Measurements from ENCODE around the gene BTBD2.
"Not testable (repeated sequence)": the region's sequence is repeated elsewhere in the genome, so short reads cannot be mapped to it uniquely, and the experiment has no call there.

BTBD2 gene

GRCh38 chr19:2014731-2015607, 545 bp downstream of the BTBD2 start:
- FAIRE-seq = no peak
- DNase-seq (ENCODE audit: low spot score) = peak; percentile 49

- FAIRE-seq = no peak
Measured at GRCh38 chr19:2014131-2014571, 1.4 kb downstream of the BTBD2 start.

GRCh38 chr19:2013683-2013961, 1.9 kb downstream of the BTBD2 start:
- no peak for FAIRE-seq
- no peak for DNase-seq (ENCODE audit: low spot score)

More at GRCh38 chr19:2014131-2014571, 1.4 kb downstream of the BTBD2 start:
- DNase-seq (ENCODE audit: low spot score) = no peak

GRCh38 chr19:2012941-2013682, 2.4 kb downstream of the BTBD2 start:
- FAIRE-seq = no peak

GRCh38 chr19:2011169-2011568, 4.3 kb downstream of the BTBD2 start:
- no peak for DNase-seq (ENCODE audit: low spot score)
- no peak for FAIRE-seq

More at GRCh38 chr19:2012941-2013682, 2.4 kb downstream of the BTBD2 start:
- DNase-seq (ENCODE audit: low spot score) = no peak

GRCh38 chr19:2010135-2010668, 5.3 kb downstream of the BTBD2 start:
- DNase-seq (ENCODE audit: low spot score) = no peak
- no peak for FAIRE-seq

GRCh38 chr19:2003874-2004273, 11.6 kb downstream of the BTBD2 start:
- DNase-seq (ENCODE audit: low spot score) = no peak

GRCh38 chr19:1999856-2000515, 15.5 kb downstream of the BTBD2 start:
- no peak for FAIRE-seq
- DNase-seq (ENCODE audit: low spot score) = no peak

More at GRCh38 chr19:2003874-2004273, 11.6 kb downstream of the BTBD2 start:
- FAIRE-seq = no peak

- FAIRE-seq = no peak
- no peak for DNase-seq (ENCODE audit: low spot score)
Measured at GRCh38 chr19:1998712-1999708, 16.5 kb downstream of the BTBD2 start.

GRCh38 chr19:1997353-1998233, 17.9 kb downstream of the BTBD2 start:
- no peak for DNase-seq (ENCODE audit: low spot score)
- FAIRE-seq = no peak

- no peak for DNase-seq (ENCODE audit: low spot score)
- no peak for FAIRE-seq
Measured at GRCh38 chr19:1992759-1993260, 22.7 kb downstream of the BTBD2 start.

GRCh38 chr19:1991018-1991913, 24.2 kb downstream of the BTBD2 start:
- FAIRE-seq = no peak

GRCh38 chr19:1990230-1991017, 25.1 kb downstream of the BTBD2 start:
- DNase-seq (ENCODE audit: low spot score) = no peak

More at GRCh38 chr19:1991018-1991913, 24.2 kb downstream of the BTBD2 start:
- DNase-seq (ENCODE audit: low spot score) = no peak

GRCh38 chr19:1989513-1990229, 25.8 kb downstream of the BTBD2 start:
- no peak for DNase-seq (ENCODE audit: low spot score)
- no peak for FAIRE-seq

More at GRCh38 chr19:1990230-1991017, 25.1 kb downstream of the BTBD2 start:
- no peak for FAIRE-seq

- DNase-seq (ENCODE audit: low spot score); FAIRE-seq: not testable (repeated sequence)
Measured at GRCh38 chr19:1988464-1988863, 27.1 kb downstream of the BTBD2 start.
